Measurements from ENCODE around the gene EFCAB6.

Gene EFCAB6

DNA sequence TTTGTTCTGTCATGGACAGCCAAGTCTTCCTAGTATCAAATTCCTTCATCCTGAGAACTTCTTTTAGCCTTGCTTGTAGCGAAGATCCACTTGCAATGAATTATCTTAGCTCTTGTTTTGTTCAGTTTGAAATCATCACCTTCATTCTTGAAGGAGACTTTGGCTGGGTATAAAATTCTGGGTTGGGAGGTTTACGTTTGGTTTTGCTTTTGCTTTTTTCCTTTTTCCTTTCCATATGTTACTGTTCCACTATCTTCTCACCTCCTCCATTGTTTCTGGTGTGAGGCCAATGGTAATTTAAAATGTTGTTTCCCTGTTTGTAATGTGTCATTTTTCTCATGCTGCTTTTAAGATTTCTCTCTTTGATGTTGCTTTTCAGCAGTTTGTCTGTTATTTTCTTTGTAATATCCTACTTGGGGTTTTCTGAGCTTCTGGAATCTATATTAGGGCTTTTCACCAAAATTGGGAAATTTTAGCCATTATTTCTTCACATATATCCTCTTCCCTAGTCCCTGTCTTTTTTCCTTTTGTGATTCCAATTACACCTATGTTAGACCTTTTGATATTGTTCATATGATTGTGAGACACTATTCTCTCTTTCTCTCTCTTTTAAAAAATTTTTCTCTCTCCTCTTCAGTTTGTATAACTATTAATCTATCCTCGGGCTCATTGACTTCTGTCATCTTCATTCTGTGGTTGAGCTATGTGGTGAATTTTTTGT is 172.7 kb downstream of the EFCAB6 start:
- peaks cover 8% of the 10 kb centered on the region for H3K9me3 ChIP-seq (ENCODE audit: severe bottlenecking)
- no peaks in the 10 kb centered on the region for H3K4me1 ChIP-seq (ENCODE audit: insufficient read depth, poor library complexity, severe bottlenecking)
- H3K27ac ChIP-seq (ENCODE audit: poor library complexity, severe bottlenecking) = no peak overlapping the region
- no peak for ATAC-seq (ENCODE audit: low read depth)
- TF ChIP-seq, protein P1, sequence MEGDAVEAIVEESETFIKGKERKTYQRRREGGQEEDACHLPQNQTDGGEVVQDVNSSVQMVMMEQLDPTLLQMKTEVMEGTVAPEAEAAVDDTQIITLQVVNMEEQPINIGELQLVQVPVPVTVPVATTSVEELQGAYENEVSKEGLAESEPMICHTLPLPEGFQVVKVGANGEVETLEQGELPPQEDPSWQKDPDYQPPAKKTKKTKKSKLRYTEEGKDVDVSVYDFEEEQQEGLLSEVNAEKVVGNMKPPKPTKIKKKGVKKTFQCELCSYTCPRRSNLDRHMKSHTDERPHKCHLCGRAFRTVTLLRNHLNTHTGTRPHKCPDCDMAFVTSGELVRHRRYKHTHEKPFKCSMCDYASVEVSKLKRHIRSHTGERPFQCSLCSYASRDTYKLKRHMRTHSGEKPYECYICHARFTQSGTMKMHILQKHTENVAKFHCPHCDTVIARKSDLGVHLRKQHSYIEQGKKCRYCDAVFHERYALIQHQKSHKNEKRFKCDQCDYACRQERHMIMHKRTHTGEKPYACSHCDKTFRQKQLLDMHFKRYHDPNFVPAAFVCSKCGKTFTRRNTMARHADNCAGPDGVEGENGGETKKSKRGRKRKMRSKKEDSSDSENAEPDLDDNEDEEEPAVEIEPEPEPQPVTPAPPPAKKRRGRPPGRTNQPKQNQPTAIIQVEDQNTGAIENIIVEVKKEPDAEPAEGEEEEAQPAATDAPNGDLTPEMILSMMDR (IDR thresholded peaks at IDR 0.05; ENCODE audit: poor library complexity, severe bottlenecking) = no peak
- H3K27me3 ChIP-seq (ENCODE audit: insufficient read depth, poor library complexity, severe bottlenecking) = no peaks in the 10 kb centered on the region
- H3K4me3 ChIP-seq (ENCODE audit: severe bottlenecking) = no peak overlapping the region
- no peaks in the 10 kb centered on the region for H3K36me3 ChIP-seq (ENCODE audit: low read depth)
- DNase-seq (ENCODE audit: low spot score) = no peak

DNA sequence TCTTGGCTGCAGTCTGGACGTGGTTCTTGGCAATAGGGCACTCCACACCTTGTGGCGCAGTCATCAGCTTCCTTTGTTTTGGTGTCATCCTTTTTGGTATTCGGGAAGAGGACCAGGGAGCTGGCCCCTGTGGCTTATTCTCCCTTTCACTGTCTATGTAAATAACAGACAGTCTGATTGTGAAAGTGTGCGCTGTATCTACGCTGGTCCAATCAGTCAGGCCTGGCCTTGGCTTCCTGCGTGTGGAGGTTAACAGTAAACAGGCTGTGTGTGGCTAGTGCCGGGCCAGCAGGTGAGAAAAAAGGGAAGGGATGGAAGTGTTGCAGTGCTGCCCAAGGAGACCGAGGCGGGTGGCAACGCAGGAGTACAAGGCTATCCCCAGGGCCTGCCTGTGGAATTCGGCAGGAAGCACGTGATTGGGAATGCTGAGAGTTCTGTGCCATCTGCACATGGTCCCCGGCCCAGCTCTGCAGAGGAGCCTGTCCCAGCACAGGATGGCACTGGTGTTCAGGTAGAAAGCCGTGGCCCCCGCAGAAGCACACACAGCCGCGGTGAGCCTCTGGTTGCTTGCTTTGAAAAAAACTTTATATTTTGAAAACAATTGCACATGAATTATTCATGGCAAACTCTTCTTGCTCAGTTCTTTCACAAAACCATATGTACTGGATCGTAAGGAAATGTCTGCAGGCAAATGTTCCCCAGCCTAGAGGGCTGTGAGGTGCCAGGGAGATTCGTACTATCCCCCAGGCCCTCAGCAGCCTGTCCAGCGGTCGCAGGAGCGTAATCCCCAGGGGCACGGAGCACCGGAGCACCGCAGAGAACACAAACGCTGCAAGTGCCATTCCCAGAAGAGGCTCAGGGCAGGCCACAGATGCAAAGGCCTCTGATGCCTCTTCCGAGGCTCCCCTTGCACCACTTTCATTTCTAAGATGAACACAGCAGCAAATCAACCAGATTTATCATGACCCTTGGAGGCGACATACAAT is 174.5 kb downstream of the EFCAB6 start:
- H3K27ac ChIP-seq (ENCODE audit: poor library complexity, severe bottlenecking) = no peak overlapping the region
- TF ChIP-seq, protein P1 (IDR thresholded peaks at IDR 0.05; ENCODE audit: poor library complexity, severe bottlenecking) = no peak
- no peak for DNase-seq (ENCODE audit: low spot score)
- H3K27me3 ChIP-seq (ENCODE audit: insufficient read depth, poor library complexity, severe bottlenecking) = no peaks in the 10 kb centered on the region
- H3K4me1 ChIP-seq (ENCODE audit: insufficient read depth, poor library complexity, severe bottlenecking) = no peaks in the 10 kb centered on the region
- H3K9me3 ChIP-seq (ENCODE audit: severe bottlenecking) = peaks cover 8% of the 10 kb centered on the region
- no peak for ATAC-seq (ENCODE audit: low read depth)
- H3K4me3 ChIP-seq (ENCODE audit: severe bottlenecking) = no peak overlapping the region
- no peaks in the 10 kb centered on the region for H3K36me3 ChIP-seq (ENCODE audit: low read depth)

GRCh38 chr22:43636086-43636485 is 176.0 kb downstream of the EFCAB6 start:
- DNase-seq (ENCODE audit: low spot score) = no peak
- H3K27me3 ChIP-seq (ENCODE audit: insufficient read depth, poor library complexity, severe bottlenecking) = no peaks in the 10 kb centered on the region
- TF ChIP-seq, protein P1 (IDR thresholded peaks at IDR 0.05; ENCODE audit: poor library complexity, severe bottlenecking) = no peak

GRCh38 chr22:43635101-43635500 is 177.0 kb downstream of the EFCAB6 start:
- TF ChIP-seq, protein P1 (IDR thresholded peaks at IDR 0.05; ENCODE audit: poor library complexity, severe bottlenecking) = no peak
- H3K4me3 ChIP-seq (ENCODE audit: severe bottlenecking) = no peak overlapping the region
- no peak for DNase-seq (ENCODE audit: low spot score)
- no peaks in the 10 kb centered on the region for H3K27me3 ChIP-seq (ENCODE audit: insufficient read depth, poor library complexity, severe bottlenecking)
- H3K36me3 ChIP-seq (ENCODE audit: low read depth) = no peaks in the 10 kb centered on the region
- ATAC-seq (ENCODE audit: low read depth) = no peak
- H3K4me1 ChIP-seq (ENCODE audit: insufficient read depth, poor library complexity, severe bottlenecking) = no peaks in the 10 kb centered on the region
- no peak overlapping the region for H3K27ac ChIP-seq (ENCODE audit: poor library complexity, severe bottlenecking)
- H3K9me3 ChIP-seq (ENCODE audit: severe bottlenecking) = peaks cover 8% of the 10 kb centered on the region

More at GRCh38 chr22:43636086-43636485, 176.0 kb downstream of the EFCAB6 start:
- Histone ChIP-seq H3K36me3 (ENCODE audit: low read depth) (no peaks in the 10 kb centered on the region), H3K4me3 (ENCODE audit: severe bottlenecking) (no peak overlapping the region), H3K9me3 (ENCODE audit: severe bottlenecking) (peaks cover 8% of the 10 kb centered on the region), H3K4me1 (ENCODE audit: insufficient read depth, poor library complexity, severe bottlenecking) (no peaks in the 10 kb centered on the region), H3K27ac (ENCODE audit: poor library complexity, severe bottlenecking) (no peak overlapping the region)
- no peak for ATAC-seq (ENCODE audit: low read depth)
